ENCODE data around the gene SLC34A3. TPM values are rescaled to one million over a fixed set of nuclear protein-coding genes. Genes with fewer than 3 reads are reported as not detected.

SLC34A3 gene
- polyA plus RNA-seq, 2 of the 4 experiments (the other 2 are of a cell fraction), result 0.05 TPM; not detected in 1

GRCh38 chr9:137187386-137187785 lies 43.3 kb upstream of the SLC34A3 start:
- H3K4me3 ChIP-seq, result peak overlapping the region; percentile 92
- ChIA-PET CTCF (interaction anchor here (0.9 to 11.5 kb wide), 6 partner anchors 14 to 158 kb away, joined by 3 to 156 read pairs (median 11); partner anchors contain the start of genes CYSRT1, LRRC26, RNF208 and RNF224), POLR2A (interaction anchor here (0.7 to 2.2 kb wide), 7 partner anchors 11 to 60 kb away, joined by 3 to 20 read pairs (median 4); partner anchors contain the start of gene LRRC26)
- peak overlapping the region; percentile 99 for H3K4me2 ChIP-seq
- ATAC-seq, result no peak
- WGBS (ENCODE audit: missing lambda C conversion rate), result 64% methylated on average over 15 of the region's 15 CpGs
- peaks cover 23% of the 10 kb centered on the region for H3K4me1 ChIP-seq
- TF ChIP-seq HEYL (CRISPR knock-in tag; IDR thresholded peaks at IDR 0.05), result no peak
- TF ChIP-seq FOXS1 (CRISPR knock-in tag; IDR thresholded peaks at IDR 0.05), result no peak
- no peak for TF ChIP-seq REST (IDR thresholded peaks at IDR 0.05)
- no peak for TF ChIP-seq NFE2L2 (conservative IDR thresholded peaks at IDR 0.05; ENCODE audit: low read length)
- no peak for TF ChIP-seq JUNB (IDR thresholded peaks at IDR 0.05)
- no peak for TF ChIP-seq HOXB13 (CRISPR knock-in tag; IDR thresholded peaks at IDR 0.05; ENCODE audit: low read depth)
- TF ChIP-seq CHD4 (IDR thresholded peaks at IDR 0.05; ENCODE audit: borderline replicate concordance), result no peak
- no peak for TF ChIP-seq BHLHE40 (IDR thresholded peaks at IDR 0.05; ENCODE audit: low read depth, low read length)
- TF ChIP-seq KDM1A (IDR thresholded peaks at IDR 0.05; ENCODE audit: low read depth), result no peak
- TF ChIP-seq ATOH8 (CRISPR knock-in tag; IDR thresholded peaks at IDR 0.05; ENCODE audit: low read depth), result no peak
- no peak for TF ChIP-seq PHF8 (IDR thresholded peaks at IDR 0.05; ENCODE audit: borderline replicate concordance, low read depth)
- TF ChIP-seq CTCF (IDR thresholded peaks at IDR 0.05), result no peak
- TF ChIP-seq NPAS2 (CRISPR knock-in tag; IDR thresholded peaks at IDR 0.05; ENCODE audit: borderline replicate concordance), result no peak
- TF ChIP-seq MAFK (IDR thresholded peaks at IDR 0.05; ENCODE audit: partially characterized antibody), result no peak
- TF ChIP-seq HOXB5 (CRISPR knock-in tag; IDR thresholded peaks at IDR 0.05), result no peak
- TF ChIP-seq USF2 (IDR thresholded peaks at IDR 0.05), result no peak
- no peak for TF ChIP-seq RARB (CRISPR knock-in tag; IDR thresholded peaks at IDR 0.05)
- TF ChIP-seq BCL3 (IDR thresholded peaks at IDR 0.05), result no peak
- no peak for TF ChIP-seq NR3C1 (IDR thresholded peaks at IDR 0.05)
- no peak for TF ChIP-seq MAZ (IDR thresholded peaks at IDR 0.05; ENCODE audit: borderline replicate concordance, low read depth, low read length)
- no peaks in the 10 kb centered on the region for H3K9me3 ChIP-seq
- DNase-seq (ENCODE audit: low read depth in 1 of 2, low spot score in 1 of 2), result no peak
- H3K27ac ChIP-seq, result peak overlapping the region in 1 of 2 experiments; percentile 97; a peak in 4 of 6 replicates
- no peak for FAIRE-seq
